GM10266 (cell line): Measurements from ENCODE around the gene AGFG1.

Experiments
- DNase-seq: peaks from one replicate; pipeline ENCODE4 v3.0.0; 2012; ENCODE audit errors: extremely low spot score
- TF ChIP-seq, protein P1 (sequence below): IDR thresholded peaks from 2 replicates; pipeline ENCODE4 v1.5.1; 2012; ENCODE audit warnings: mild to moderate bottlenecking, low read depth; ENCODE audit not compliant: control insufficient read depth, insufficient read depth; ENCODE audit errors: missing control alignments

The AGFG1 gene

DNA sequence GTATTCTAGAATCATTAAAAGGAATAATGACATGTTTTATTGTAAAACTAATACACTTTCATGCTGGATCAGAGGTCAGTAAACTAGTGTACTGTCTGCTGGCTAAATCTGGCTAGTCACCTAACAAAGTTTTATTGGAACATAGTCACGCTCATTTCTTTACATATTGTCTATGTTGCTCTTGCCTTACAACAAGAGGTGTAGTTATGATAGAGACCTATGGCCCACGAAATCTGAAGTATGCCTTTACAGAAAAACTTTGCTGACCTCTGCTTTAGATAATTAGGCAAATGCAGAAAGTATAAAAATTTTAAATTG, 96.9 kb downstream of the AGFG1 start:
- TF ChIP-seq, protein P1, sequence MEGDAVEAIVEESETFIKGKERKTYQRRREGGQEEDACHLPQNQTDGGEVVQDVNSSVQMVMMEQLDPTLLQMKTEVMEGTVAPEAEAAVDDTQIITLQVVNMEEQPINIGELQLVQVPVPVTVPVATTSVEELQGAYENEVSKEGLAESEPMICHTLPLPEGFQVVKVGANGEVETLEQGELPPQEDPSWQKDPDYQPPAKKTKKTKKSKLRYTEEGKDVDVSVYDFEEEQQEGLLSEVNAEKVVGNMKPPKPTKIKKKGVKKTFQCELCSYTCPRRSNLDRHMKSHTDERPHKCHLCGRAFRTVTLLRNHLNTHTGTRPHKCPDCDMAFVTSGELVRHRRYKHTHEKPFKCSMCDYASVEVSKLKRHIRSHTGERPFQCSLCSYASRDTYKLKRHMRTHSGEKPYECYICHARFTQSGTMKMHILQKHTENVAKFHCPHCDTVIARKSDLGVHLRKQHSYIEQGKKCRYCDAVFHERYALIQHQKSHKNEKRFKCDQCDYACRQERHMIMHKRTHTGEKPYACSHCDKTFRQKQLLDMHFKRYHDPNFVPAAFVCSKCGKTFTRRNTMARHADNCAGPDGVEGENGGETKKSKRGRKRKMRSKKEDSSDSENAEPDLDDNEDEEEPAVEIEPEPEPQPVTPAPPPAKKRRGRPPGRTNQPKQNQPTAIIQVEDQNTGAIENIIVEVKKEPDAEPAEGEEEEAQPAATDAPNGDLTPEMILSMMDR: no peak
- DNase-seq: no peak

DNA sequence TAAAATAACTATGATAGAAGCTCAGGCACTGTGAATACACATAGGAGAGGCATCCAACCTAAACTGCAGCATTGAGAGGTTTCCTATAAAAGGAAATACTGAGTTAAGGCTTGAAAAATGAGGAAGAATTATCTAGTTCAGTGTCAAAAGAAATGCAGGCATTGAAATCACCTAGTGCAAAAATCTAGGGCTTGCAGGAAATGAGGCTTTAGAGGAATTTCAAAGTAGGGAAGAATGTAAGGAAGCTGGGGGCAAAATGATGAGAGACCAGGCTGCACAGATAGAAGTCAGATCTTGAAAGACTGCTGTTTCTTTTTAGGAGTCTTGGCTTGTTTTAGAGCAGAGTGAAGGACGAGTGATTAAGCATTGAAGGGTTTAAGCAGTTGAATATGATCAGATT, 98.7 kb downstream of the AGFG1 start:
- DNase-seq: no peak
- TF ChIP-seq, protein P1: no peak

DNA sequence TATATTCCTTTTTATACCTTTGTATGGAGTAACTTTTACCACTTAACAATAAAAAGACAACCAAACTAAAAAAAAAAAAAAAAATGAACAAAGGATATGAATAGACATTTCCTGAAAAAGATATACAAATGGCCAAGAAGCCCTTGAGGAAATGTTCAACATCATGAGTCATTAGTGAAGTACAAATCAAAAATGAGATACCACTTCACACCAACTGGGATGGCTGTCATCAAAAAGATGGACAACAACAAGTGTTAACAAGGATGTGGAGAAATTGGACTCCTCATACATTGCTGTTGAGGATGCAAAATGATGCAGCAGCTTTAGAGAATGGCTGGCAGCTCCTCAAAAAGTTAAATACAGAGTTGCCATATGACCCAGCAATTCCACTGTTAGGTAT, 104.2 kb downstream of the AGFG1 start:
- no peak for DNase-seq
- TF ChIP-seq, protein P1: no peak

DNA sequence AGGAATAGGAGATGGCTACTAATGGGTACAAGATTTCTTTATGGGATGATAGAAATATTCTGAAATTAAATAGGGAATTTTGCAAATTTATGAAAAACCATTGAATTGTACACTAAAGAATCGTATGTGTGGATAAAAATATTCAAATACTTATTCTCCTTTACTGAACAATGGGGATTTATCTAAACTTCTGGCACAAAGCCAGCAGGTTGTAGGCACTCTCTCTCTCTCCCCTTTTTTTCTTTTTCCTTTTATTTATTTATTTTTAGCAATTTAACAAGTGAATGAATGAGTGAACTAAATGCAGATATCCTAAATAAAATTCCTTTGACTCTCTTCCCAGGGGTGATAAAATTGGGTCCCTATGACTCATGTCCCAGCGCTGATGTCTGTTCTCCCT, 104.9 kb downstream of the AGFG1 start:
- DNase-seq: no peak
- TF ChIP-seq, protein P1: no peak

DNA sequence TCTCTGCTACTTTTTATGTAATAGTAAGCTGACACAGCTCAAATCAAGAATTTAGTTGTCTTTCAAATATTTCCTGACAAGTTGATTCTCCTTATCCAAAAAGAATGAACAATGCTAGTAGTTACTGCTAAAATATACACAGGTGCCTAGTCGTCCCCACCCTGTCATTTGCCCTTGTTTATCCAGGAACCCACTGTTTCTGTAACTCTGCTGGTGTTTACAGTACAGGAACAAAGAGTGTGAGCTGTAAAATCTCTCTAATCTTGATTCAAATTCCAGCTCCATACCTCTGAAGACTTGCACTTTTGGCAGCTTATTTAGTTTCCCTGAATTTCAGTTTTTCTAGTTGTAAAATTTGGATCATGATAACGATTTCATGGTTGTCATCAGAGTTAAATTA, 105.6 kb downstream of the AGFG1 start:
- TF ChIP-seq, protein P1: no peak

DNA sequence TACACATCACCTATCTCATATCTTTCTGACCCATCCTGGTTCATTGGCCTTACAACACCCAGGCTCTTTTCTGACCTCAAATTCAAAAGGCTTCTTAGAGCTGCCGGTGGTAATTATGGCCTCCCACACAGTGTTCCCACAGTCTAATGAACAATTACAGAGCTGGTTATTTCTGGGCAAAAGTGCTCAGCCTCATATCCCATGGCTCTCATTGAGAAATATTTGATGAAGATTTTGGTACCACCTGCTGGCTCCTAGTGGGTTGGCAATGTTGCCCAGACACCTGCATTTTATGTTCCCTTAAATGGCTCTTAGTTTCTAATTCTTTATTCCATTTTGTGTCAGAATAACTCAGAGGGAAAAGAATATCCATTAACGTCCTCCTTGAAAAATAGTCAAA, 106.7 kb downstream of the AGFG1 start:
- no peak for DNase-seq
- TF ChIP-seq, protein P1: no peak

More for the DNA sequence above, 105.6 kb downstream of the AGFG1 start:
- DNase-seq: no peak

DNA sequence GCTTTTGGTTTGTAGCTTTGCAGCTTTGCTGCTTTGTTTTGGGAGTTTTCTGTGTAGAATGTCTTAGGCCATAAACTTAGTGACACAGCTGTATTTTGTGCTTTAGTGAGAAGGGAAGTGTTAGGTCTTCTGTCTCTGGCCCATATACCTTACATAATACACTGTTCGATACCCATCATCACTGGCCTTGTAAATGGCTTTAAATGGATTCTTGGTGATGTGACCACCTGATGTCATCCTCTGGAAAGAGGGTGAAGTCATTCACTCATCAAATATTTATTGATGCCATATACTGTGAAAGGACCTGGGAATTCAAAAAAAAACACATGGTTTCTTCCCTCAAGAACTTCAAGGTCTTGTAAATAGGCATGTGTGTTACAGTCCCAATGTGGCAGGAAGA, 107.8 kb downstream of the AGFG1 start:
- TF ChIP-seq, protein P1: no peak
- no peak for DNase-seq
